Parathyroid adenoma (tissue), 2 donors: ENCODE measurements around the gene CDRT4.

ENCODE experiments used
- H2AFZ ChIP-seq: fragments of 300-600 bp; sonication (generic); one replicate; pipeline ENCODE4 v1.7.0; 2017; ENCODE audit warnings: antibody characterized with exemption, mild to moderate bottlenecking
- H3K27ac ChIP-seq: fragments of 300-600 bp; sonication (generic); one replicate; pipeline ENCODE4 v1.7.0; 2017
- H3K27me3 ChIP-seq: fragments of 300-600 bp; sonication (generic); one replicate; pipeline ENCODE4 v1.7.0; 2017; ENCODE audit warnings: low read length; ENCODE audit not compliant: control insufficient read depth, insufficient read depth
- H3K36me3 ChIP-seq: fragments of 300-600 bp; sonication (generic); one replicate; pipeline ENCODE4 v1.7.0; 2017; ENCODE audit warnings: low read length; ENCODE audit not compliant: control insufficient read depth, insufficient read depth
- H3K4me1 ChIP-seq: fragments of 300-600 bp; sonication (generic); one replicate; pipeline ENCODE4 v1.7.0; 2017; ENCODE audit warnings: control low read depth
- H3K4me2 ChIP-seq: fragments of 300-600 bp; sonication (generic); one replicate; pipeline ENCODE4 v1.7.0; 2017; ENCODE audit warnings: low read length
- H3K4me3 ChIP-seq: fragments of 300-600 bp; sonication (generic); one replicate; pipeline ENCODE4 v1.7.0; 2017; ENCODE audit warnings: low read depth, low read length
- H3K79me2 ChIP-seq: fragments of 300-600 bp; sonication (generic); one replicate; pipeline ENCODE4 v1.7.0; 2017; ENCODE audit warnings: control low read depth
- H3K9ac ChIP-seq: fragments of 300-600 bp; sonication (generic); one replicate; pipeline ENCODE4 v1.7.0; 2017; ENCODE audit warnings: mild to moderate bottlenecking
- H3K9me3 ChIP-seq: fragments of 300-600 bp; sonication (generic); one replicate; pipeline ENCODE4 v1.7.0; 2017; ENCODE audit warnings: low read length; ENCODE audit not compliant: control insufficient read depth
- TF ChIP-seq, protein P1 (sequence below): fragments of 300-600 bp; sonication (generic); IDR thresholded peaks from one replicate; pipeline ENCODE4 v1.7.0; 2017; ENCODE audit warnings: antibody characterized with exemption, mild to moderate bottlenecking
- donor health status: primary hyperparathyroidism.

The CDRT4 gene

DNA sequence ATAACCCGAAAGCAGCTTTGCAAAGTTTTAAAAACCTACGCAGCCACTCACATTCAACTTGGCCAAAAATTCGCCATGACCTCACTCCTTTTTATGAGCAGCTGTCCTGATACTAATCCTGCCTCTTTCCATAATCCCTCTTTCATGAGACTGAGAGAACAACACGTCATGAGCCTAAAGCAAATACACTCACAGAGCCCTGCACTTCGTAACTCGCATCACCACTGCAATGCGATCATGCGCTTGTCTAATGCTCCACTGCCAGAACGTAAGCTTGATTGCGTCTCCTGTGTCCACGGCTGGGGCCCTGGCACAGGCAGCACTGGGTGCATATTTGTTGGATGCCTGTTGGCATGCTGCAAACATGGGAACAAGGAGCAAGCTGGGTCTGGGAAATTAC lies 36.2 kb downstream of the CDRT4 start:
- H2AFZ ChIP-seq: no peak overlapping the region
- H3K27ac ChIP-seq: no peak overlapping the region
- H3K27me3 ChIP-seq: no peaks in the 10 kb centered on the region
- H3K36me3 ChIP-seq: no peaks in the 10 kb centered on the region
- H3K4me3 ChIP-seq: no peak overlapping the region
- no peak overlapping the region for H3K4me2 ChIP-seq
- H3K9ac ChIP-seq: no peak overlapping the region
- H3K79me2 ChIP-seq: no peaks in the 10 kb centered on the region
- TF ChIP-seq, protein P1, sequence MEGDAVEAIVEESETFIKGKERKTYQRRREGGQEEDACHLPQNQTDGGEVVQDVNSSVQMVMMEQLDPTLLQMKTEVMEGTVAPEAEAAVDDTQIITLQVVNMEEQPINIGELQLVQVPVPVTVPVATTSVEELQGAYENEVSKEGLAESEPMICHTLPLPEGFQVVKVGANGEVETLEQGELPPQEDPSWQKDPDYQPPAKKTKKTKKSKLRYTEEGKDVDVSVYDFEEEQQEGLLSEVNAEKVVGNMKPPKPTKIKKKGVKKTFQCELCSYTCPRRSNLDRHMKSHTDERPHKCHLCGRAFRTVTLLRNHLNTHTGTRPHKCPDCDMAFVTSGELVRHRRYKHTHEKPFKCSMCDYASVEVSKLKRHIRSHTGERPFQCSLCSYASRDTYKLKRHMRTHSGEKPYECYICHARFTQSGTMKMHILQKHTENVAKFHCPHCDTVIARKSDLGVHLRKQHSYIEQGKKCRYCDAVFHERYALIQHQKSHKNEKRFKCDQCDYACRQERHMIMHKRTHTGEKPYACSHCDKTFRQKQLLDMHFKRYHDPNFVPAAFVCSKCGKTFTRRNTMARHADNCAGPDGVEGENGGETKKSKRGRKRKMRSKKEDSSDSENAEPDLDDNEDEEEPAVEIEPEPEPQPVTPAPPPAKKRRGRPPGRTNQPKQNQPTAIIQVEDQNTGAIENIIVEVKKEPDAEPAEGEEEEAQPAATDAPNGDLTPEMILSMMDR: no peak
- no peaks in the 10 kb centered on the region for H3K9me3 ChIP-seq
- H3K4me1 ChIP-seq: no peaks in the 10 kb centered on the region

DNA sequence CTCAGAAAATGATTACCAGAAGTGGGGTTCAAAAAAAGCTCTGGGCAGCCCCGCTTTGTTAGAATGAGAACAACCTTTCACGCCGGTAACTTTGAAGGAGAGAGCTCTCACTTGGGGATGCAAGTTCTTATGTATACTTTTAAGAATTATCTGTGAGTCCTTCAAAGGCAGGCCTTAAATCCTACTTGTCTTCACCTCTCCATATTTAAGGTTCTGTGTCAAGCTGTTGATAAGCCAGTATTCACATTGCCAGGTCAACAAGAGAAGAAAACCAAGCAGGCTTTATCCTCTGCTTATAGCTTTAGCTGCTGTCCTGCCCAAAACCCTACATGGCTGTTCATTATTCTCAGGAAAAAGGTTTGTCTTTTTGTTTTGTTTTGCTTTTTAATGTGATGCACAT lies 42.9 kb downstream of the CDRT4 start:
- Histone ChIP-seq H3K4me1 (no peaks in the 10 kb centered on the region), H3K4me3 (no peak overlapping the region), H3K9ac (no peak overlapping the region), H3K9me3 (no peaks in the 10 kb centered on the region), H3K36me3 (no peaks in the 10 kb centered on the region), H3K27me3 (no peaks in the 10 kb centered on the region), H3K79me2 (no peaks in the 10 kb centered on the region), H3K4me2 (no peak overlapping the region), H2AFZ (no peak overlapping the region), H3K27ac (no peak overlapping the region)
- TF ChIP-seq, protein P1: no peak

GRCh38 chr17:15422392-15422965 lies 44.9 kb downstream of the CDRT4 start:
- no peaks in the 10 kb centered on the region for H3K36me3 ChIP-seq
- no peak overlapping the region for H3K9ac ChIP-seq
- no peak overlapping the region for H3K4me2 ChIP-seq
- TF ChIP-seq, protein P1: no peak
- no peak overlapping the region for H2AFZ ChIP-seq
- no peaks in the 10 kb centered on the region for H3K9me3 ChIP-seq
- no peaks in the 10 kb centered on the region for H3K79me2 ChIP-seq
- no peaks in the 10 kb centered on the region for H3K4me1 ChIP-seq
- no peak overlapping the region for H3K4me3 ChIP-seq
- no peaks in the 10 kb centered on the region for H3K27me3 ChIP-seq
- no peak overlapping the region for H3K27ac ChIP-seq

DNA sequence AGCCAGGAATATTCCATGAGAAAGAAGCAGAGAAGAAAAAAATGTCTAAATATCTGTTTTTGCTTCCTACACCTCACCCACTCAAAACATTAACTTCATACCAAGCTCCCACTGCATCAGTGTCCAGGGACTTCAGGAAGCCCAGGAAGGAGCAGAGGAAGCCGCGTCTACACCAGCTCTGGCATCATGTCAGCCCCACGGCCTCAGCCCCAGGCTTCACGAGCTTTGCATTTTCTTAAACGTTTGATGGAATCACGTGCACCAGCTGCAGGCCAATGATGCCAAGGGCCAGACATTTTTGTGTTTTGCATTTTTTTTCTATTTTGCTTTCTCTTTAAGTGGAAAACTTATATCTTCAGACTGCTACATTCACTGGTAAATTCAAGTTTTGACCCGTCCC lies 48.6 kb downstream of the CDRT4 start:
- Histone ChIP-seq H3K79me2 (no peaks in the 10 kb centered on the region), H3K4me3 (no peak overlapping the region), H2AFZ (no peak overlapping the region), H3K9me3 (no peaks in the 10 kb centered on the region), H3K9ac (no peak overlapping the region), H3K27me3 (no peaks in the 10 kb centered on the region), H3K4me2 (no peak overlapping the region), H3K27ac (no peak overlapping the region), H3K36me3 (no peaks in the 10 kb centered on the region), H3K4me1 (no peaks in the 10 kb centered on the region)
- TF ChIP-seq, protein P1: no peak

DNA sequence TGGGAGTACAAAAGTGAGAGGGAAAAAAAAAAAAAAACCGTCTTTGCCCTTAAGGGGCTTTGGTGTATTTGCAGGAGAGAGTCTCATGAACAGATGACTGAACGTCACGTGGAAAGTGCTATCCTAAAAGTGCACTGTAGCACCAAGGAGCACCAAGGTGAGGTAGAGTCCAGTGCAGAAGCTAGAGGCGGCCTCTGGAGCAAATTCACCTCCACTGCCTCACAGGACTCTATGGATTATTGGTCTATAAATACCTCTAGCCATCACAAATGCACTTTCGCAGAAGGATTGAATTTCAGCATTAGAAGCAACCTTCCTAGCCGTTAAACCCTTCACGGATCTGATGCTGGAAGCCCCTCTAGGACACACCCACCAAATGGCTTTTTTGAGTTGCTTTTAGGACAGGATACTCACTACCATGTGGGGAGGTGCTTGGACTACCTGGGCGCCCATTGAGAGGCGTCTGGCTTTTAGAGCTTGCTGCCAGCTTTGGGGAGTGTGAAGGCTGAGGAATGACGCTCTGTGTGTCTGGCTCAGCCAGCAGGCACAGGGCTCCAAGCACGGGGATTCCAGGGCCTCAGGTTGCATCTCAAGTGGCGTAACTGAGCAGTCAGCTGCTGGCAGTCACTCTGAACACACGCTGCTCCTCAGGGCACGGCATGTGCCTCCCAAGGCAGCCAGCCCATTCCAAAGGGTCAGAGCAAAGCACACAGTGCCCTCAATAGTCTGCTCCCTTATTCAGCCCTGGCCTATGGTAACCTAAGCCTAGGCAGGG lies 52.7 kb downstream of the CDRT4 start:
- H3K9me3 ChIP-seq: no peaks in the 10 kb centered on the region
- no peaks in the 10 kb centered on the region for H3K4me1 ChIP-seq
- no peaks in the 10 kb centered on the region for H3K79me2 ChIP-seq
- H3K36me3 ChIP-seq: no peaks in the 10 kb centered on the region
- no peak overlapping the region for H3K9ac ChIP-seq
- TF ChIP-seq, protein P1: no peak
- H3K4me3 ChIP-seq: no peak overlapping the region
- H3K4me2 ChIP-seq: no peak overlapping the region
- no peaks in the 10 kb centered on the region for H3K27me3 ChIP-seq
- no peak overlapping the region for H2AFZ ChIP-seq
- H3K27ac ChIP-seq: no peak overlapping the region
